ENCODE data around the gene EXOSC3.
A peak's percentile ranks its signal among the peaks of the same experiment; 100 is the strongest.

DNA sequence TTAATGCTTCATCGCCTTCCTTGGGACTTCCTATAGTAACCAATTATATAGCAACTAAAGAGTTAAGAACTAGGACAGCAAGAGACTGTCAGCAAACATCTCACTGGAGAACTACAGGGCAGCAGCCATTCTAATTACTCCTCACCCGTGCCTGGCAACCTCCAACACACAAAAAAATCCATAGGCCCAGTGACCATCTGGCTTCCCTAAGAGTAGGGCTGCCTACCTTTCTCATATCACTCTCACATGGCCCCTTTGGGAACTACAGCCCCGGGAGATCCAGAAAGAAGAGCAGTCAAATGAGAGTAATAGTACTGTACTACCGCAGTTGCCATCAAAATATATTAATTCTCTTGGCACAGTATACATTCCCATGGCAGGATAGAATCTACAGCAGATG lies 21.4 kb upstream of the EXOSC3 start:
- TF ChIP-seq RBM39 (optimal IDR thresholded peaks at IDR 0.05; ENCODE audit: low read depth, low read length): no peak
- TF ChIP-seq CTCF (IDR thresholded peaks at IDR 0.05 in 2 of 3, conservative IDR thresholded peaks at IDR 0.05 in 1 of 3; ENCODE audit: insufficient read depth in 2 of 3, low read depth in 1 of 3, low read length in 3 of 3): peak in 2 of 3 experiments; percentile 7 to 15; a peak in 1 of 6 replicates
- no peak for TF ChIP-seq ZNF274 (IDR thresholded peaks at IDR 0.05; ENCODE audit: borderline replicate concordance, low read depth, low read length)
- TF ChIP-seq TRIM28 (IDR thresholded peaks at IDR 0.05): no peak
- TF ChIP-seq MEF2A (IDR thresholded peaks at IDR 0.05; ENCODE audit: control insufficient read depth, low read depth, low read length): no peak
- no peak for TF ChIP-seq MXD1 (CRISPR knock-in tag; IDR thresholded peaks at IDR 0.05; ENCODE audit: borderline replicate concordance, poor library complexity, severe bottlenecking)
- TF ChIP-seq EP300 (IDR thresholded peaks at IDR 0.05; ENCODE audit: low read length): no peak
- TF ChIP-seq, protein P1, sequence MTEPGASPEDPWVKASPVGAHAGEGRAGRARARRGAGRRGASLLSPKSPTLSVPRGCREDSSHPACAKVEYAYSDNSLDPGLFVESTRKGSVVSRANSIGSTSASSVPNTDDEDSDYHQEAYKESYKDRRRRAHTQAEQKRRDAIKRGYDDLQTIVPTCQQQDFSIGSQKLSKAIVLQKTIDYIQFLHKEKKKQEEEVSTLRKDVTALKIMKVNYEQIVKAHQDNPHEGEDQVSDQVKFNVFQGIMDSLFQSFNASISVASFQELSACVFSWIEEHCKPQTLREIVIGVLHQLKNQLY (CRISPR knock-in tag; conservative IDR thresholded peaks at IDR 0.05): no peak

Data from K562 (cell line).